GM18907 (cell line): ENCODE results near the gene GPD1L.

Experiments used
- ATAC-seq: cut with Tn5 transposase; IDR thresholded peaks from one replicate; pipeline ENCODE4 v1.9.1; 2021; ENCODE audit warnings: mild to moderate bottlenecking, moderate library complexity; ENCODE audit not compliant: unreplicated experiment

The GPD1L gene

DNA sequence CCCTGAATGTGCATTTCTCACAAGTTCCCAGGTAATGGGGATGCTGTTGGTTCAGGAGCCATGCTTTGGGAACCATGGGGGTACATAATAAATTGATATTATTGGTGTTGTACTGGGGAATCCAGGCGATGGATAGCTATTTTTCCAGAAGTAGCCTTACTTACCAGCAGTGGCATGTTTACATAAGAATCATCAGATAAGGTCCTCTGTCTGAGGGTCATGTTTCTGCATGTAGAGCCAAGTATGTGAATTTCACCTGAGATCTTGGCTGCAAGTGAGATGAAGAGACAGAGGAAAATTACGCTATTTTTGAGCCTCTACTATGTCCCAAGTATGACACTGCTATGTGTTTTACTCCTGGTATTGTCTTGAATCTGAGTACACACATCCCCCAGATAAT lies 26.3 kb downstream of the GPD1L start:
- no peak for ATAC-seq

DNA sequence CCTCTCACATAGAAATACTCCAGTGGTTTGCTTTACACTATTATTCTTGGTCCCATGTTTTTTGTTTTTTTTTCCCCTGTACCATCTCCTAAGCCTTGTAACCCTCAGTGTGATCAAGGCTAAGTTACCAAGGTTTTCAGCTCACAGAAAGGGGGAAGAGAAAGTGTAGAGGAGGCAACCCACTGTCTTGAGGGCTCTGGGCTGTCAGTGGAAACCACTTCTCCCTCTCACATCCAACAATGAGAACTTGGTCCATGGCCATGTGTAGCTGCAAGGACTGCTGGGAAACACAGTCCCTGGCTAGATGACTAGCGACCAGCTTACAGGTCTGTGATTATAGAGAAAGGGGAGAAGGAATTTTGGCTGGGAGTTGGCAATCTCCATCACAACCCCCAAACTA lies 30.3 kb downstream of the GPD1L start:
- ATAC-seq = no peak

DNA sequence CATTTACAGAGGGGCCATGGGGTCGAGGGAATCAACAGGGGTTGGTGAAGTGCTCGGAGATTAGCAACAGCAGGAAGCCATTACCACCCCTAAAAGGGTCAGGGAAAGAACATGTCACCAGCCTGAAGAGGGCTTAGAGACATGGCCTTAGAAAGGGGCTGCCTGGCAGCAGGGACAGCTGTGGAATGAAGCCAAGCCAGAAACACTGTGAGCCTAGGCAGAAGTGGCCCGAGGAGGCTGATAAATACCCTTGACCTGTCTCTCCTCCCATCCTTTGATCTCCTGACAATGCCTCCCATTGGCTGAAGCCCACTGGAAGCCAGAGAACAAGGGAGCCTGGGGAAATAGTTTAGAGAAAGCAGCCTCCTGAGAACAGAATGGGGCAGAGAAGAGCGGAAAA lies 31.4 kb downstream of the GPD1L start:
- ATAC-seq = no peak

DNA sequence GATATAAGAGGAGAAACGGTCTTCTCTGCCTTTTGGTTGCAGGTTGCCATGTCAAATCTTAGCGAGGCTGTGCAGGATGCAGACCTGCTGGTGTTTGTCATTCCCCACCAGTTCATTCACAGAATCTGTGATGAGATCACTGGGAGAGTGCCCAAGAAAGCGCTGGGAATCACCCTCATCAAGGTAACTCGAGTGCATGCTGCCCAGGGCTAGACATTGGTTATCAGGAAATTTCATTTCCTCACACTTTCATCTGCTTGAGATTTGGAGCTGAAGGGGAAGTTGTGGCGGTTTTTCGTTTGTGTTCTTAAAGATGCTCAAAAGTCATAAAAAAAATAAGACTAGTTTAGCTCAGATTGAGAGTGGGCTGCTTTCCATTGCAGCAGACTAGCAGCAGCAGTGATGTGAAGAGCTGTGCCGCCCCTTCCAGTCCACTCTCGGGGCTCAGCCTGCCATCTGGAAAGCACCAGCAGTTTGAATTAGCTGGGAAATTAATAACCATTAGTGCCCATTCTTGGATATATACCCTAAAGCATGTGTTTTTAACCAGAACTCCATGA lies 32.2 kb downstream of the GPD1L start:
- ATAC-seq = no peak

DNA sequence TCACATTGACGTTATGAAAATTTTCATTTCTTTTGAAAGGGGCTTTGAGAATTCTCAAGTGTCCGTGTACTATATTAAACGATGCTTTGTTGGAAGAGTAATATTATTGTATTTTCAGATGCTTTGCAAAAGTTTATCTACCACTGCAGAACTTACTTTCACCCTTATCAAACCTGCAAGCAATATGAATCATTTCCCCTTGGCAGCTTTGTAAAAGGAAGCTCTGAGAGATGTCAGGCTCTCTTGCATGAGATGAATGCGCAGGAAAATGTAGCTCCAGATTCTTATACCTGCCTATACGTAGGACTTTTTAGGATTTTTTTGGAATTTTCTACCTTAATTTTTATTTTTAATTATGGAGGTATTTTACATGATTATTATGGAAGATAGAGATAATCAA lies 34.5 kb downstream of the GPD1L start:
- ATAC-seq = no peak

DNA sequence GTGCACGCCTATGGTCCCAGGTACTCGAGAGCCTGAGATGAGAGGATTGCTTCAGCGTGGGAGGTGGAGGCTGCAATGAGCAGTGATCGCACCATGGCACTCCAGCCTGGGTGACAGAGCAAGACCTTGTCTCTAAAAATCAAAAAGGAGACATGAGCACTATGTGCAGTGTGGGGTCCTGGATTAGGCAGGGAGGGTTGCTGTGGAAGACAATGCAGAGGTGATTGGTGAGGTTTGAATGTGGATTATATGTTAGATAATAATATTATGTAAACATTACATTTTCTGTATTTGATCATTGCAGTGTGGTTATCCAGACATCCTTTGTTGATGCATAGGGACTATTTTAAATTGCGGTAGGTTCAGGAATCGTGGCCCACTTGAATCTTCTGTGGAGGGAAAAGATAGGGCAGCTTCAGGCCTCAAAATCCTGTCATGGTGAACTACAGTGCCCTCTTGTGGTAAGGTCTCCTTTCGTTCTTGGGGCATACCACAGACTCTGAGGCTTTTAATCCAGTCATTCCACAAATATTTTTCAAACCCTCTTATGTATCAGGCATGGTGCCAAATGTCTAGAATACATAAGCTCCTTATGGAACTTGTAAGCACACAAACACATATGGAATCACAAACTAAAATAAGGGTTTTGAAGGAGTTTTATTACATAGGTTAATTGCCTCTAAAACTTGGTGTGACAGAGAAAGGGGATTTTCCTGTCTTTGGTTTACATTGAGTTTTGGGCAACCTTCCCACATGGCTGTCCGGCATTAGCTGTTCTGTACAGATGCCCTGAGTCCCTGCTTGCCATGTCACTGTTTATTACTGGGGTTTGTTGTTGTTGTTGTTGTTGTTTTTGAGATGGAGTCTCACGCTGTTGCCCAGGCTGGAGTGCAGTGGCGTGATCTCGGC lies 37.7 kb downstream of the GPD1L start:
- ATAC-seq = peak; percentile 78

DNA sequence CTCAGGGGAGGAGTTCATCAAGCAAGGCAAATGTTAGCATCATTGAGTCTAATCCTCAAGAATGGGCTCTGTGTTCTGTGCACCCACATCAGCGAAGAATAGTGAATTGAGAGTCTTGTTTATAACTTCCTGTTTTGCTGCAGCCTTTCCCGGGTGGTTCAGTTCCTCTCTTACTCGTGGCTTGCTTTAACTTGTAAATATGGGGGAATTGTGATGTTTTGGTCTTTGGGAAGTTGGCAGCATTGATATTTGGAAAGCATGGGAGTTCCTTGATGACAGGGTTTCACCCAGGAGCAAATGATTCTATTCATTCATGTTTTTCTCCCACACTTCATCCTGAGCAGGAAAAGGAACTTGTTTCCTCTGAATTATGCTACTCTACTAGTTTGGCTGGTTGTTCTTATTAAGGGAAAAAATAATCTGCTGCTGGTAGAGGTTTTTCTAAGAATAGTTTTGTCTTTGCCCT lies 40.4 kb downstream of the GPD1L start:
- ATAC-seq = no peak

DNA sequence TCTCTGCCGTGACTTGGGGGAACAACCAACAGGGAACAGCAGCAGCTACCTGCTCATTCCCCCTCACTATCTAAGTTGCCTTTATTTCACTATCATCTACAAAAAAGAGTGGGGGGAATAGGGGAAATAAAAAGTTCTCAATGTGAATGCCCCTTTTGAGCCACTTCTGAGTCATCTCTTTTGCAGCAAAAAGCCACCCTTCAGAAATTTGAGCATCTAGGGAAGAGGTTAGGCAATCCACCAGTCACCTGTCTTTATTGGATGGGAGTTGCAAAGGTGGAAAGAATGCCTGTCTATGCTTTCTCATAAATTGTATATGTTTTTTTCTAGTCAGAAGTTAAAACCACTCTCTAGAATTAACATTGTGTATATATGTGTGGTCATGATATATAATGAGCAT lies 41.1 kb downstream of the GPD1L start:
- ATAC-seq = no peak

DNA sequence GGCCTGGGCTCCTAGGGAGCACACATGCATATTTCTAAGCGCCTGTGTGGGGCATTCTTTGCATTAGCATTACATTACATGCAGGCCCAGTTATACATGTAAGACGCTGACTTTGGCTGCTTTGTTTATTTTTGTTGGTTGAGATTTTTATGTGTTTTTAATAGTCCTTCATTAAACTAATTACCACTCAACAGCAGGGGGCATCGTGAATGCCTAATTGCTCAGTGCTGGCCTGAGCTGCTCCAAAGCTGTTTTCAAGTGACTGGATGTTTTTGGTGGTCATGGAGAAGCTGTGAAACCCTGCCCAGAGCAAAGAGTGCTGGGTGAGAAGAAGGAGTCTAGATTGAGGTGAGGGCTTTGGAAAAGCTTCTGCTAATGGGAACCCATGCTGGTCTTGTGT lies 41.5 kb downstream of the GPD1L start:
- ATAC-seq = no peak

DNA sequence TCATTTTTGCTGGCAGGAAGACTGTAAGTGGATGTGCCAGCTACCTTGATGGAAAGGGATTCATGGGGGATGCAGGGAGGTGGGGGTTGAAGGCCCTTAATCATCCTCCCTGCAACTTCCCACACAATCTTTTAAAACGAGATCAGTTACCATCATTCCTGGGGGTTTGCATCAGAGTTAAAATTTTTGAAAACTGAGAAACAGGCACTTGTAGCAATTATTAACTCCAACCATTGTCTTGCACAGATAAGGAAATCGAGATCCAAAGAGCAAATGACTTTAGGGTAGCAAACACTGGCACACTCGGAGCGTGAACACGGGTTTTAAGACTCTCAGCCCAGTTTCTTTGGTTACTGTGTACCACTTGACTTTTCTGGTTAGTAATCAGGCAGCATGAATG lies 41.9 kb downstream of the GPD1L start:
- no peak for ATAC-seq

DNA sequence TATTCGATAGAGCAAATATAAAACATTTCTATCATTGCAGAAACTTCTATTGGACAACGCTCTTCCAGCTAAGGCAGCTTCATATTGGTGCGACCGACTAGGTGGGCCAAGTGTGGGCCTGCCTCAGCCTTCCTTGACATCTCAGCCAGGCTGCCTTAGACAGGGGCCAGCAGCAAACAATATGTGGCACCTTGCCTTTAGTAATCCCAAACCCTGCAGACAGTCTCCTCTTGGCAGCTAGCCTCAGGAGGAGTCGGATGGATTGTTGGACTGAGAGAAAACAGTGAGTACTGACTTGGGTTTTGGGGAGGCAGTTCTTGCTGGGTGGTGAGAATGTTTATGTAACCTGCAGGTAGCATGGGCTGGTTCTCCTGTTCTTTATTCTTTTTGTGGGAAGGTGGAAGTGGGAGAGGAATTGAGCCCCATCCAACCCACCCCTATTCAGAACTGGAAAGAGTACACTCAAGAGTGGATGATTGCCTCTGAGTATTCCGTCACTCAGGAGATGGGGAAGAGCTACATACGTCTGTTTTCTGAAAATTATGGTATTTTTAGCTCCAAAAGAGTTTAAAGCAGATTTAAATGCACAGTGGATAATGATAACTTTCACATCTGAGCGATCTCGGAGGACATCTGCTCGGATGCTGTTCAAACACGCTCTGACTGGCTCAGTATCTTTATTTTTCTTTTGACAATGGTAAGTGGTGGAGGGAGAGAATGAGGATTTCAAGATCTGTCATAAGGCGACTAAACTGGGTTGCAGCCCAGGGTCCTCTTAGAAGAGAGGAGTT lies 47.2 kb downstream of the GPD1L start:
- no peak for ATAC-seq

DNA sequence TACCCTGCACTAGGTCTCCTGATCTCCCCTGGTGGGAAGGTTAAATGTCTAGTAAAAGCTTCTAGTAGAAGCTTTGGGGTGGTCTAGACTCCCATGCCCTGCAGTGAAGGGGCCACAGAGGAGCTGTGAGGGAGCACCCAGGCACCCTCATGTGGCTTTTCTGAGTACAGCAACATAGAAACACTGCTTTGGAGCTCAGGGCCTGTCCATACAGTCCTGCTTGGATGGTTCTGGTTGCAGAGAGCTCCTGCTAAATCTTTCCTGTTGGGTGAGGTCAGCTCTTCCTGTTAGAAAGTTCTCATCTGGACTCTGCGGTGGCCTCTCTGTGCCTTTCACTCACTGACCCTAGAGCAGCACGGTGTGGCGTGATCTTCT lies 47.8 kb downstream of the GPD1L start:
- no peak for ATAC-seq

DNA sequence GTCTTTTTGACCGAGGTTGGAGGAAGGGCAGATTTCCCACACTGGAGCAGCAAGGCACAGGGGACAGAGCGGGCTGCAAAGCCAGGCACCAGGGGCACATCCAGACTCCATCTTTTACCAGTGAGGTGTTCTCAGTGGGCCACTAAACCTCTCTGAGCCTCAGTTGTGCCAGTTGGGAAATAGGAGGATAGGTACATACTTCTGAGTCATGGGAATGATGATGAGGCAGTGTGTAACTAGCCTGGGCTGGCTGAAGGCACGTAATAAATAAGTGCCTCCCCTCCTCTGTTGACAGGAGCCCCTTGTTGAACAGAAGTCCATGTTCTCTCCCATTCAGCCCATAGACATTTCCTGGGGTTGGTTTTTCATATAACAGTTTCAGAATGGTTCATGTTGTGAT lies 48.7 kb downstream of the GPD1L start:
- no peak for ATAC-seq

DNA sequence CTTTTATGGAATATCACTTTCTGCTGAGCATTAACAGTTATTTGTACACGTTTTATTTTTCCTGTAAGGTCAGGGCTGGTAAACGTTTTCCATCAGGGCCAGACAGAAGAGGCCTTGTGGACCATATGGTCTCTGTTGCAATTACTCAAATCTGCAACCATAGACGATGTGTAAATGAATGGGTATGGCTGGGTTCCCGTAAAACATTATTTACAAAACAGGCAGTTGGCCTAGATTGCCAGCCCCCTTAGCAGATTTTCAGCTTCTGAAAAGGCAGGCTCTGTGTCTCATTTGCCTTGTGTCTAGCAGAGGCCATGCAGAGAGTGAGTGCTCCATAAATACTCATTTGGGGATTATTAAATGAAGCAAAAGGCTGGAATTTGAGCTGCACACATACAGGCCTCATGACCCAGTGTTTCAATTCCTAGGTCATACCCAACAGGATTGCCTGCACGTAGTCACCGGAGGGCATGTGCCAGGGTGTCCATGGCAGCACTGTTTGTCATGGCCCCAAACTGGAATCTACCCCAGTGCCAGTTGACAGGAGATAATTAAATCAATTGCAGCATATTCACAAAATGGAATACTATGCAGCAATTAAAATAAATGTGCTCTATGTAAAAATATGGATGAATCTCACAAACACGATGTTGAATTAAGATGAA lies 51.3 kb downstream of the GPD1L start:
- ATAC-seq = no peak

DNA sequence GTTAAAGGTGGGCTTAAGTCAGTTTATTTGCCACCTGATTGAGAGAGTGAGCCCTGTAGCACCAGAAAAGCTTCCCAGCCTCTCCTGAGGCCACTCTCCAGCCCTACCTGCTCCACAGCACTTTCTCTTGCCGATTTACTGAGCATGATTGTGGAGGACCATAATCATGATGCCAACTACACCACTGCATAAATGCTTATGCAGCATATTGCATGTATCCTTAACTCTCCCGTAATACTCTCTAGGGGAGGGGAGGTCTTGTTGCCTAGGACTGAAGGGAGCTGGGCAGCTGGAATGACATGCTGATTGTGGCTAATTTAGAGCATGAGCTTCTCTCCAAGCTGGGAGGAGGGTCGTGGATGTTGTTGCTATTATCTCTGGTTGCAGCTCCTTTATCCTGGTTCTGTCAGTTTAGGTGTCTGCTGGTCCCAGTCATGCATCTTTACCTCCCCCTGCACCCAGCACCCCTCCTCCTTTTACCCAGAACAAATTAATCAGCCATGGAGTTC lies 54.3 kb downstream of the GPD1L start:
- no peak for ATAC-seq

DNA sequence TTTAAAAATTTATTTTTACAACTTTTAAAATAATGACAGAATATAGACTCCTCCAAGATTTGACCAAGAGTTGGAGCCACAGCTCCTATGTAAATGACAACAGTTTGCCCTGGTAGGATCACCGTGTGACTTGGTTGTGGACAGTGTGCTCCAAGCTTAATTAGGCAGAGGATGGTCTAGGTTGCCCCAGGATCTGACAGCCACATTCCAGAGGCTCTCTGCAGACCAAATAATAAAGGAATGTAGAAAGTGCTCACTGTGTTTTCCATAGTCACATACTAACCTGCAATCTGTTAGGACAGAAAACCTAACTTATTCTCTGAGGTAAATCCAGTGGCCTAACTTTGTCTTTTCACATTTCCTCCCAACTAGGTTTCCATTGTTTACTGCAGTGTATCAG lies 59.0 kb downstream of the GPD1L start:
- no peak for ATAC-seq

DNA sequence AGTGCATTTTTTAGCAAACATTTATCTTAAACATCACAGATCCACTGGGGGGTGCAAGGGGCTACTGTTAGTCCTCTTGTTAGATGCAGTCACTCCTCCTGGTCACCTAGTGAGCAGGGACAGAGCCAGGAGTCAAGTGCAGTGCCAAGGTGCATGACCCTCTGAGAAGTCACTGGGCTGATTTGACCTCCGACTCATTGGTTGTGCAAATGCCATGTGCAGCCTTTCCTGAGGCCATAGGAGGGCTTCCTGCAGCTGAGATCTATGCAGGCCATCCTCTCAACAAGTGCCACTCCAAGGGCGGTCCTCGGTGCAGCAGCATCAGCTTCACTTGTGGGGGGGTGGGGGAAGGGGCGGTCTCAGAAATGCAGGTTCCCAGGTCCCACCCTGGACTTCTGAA lies 60.2 kb downstream of the GPD1L start:
- no peak for ATAC-seq

DNA sequence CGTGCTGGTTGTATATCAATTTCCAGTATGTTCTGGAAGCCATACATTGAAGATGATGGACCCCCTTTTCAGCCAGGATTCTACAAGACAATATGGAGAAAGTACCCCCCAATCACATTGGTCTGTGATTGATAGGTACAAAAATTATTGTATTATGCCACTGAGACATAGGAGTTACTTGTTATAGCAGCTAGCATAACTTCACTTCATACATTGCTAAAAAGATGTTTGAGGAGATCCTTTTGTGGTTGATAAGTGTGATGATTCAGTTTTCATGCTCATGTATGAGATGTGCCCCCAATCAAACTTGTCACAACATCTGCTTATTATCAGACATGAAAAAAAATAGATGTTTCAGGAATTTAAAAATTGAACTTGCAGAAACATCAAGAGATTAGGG lies 66.0 kb downstream of the GPD1L start:
- ATAC-seq = no peak

DNA sequence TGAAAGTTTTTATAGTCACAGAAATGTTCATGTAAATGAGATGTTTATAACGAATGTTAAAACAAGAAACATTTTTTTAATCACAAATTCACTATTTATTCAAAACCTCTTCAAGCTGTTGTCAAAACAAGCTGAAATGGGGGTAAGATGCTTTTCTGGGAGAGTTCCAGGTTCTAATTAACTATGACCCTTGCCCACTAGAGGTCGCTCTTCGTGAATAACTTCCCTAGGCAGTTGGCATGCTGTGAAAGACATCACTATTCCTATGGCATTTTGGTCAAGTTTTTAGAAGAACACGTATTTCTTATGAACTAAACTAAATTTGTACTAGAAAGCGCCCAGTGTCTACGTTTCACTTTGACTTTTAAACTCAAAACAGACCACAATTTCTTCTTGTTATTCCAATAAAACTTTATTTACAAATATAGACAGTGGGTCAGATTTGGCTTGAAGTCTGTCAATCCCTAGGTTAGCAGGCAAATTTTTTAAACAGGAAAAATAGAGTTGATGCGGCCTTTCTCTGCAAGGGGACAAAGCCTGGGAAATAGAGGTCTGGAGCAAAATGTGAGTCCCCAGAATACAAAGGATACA lies 69.3 kb downstream of the GPD1L start:
- no peak for ATAC-seq

DNA sequence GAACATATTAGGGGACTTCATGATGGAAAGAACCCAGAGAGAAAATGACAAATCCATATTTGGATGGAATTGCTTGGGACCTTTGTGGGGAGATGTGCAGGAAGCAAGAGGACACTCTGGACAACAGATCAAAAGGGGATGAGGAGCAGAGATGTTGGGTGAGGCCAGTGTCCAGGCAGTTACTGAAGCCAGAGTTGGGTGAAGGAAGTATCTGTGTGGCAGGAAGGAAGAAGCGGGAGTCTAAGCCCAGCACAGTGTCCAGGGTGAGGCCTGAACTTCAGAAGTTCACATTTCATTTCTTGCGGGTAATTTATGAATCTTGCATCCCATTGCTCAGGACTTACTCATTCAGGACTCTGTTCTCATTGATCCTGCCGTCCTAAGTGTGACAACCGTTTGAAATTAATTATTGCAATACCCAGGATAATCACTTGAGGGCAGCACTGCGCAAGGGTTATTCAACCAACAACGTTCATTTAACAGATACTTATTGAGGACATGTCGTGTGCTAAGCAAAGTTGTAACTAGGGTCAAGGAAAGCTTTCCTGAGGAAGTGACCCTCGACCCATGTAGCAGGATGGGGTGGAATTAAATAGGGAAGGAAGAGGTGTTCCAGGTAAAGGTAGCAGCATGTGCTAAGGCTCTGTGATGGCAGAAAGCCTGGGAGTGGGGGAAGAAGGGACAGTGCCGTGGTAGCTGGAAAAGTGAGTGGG lies 70.7 kb downstream of the GPD1L start:
- peak; percentile 64 for ATAC-seq
